BLaER1 (cell line): ENCODE results near the gene DENND4A.

Experiments used
- H3K27ac ChIP-seq: shearing (Covaris generic); formaldehyde crosslinking; 2 replicates; pipeline ENCODE4 v1.8.1; 2022
- H3K27me3 ChIP-seq: shearing (Covaris generic); formaldehyde crosslinking; 2 replicates; pipeline ENCODE4 v1.8.1; 2022
- H3K36me3 ChIP-seq: shearing (Covaris generic); formaldehyde crosslinking; 2 replicates; pipeline ENCODE4 v1.8.1; 2022
- H3K4me1 ChIP-seq: shearing (Covaris generic); formaldehyde crosslinking; 2 replicates; pipeline ENCODE4 v1.8.1; 2022
- H3K4me2 ChIP-seq: shearing (Covaris generic); formaldehyde crosslinking; 2 replicates; pipeline ENCODE4 v1.8.1; 2022
- H3K4me3 ChIP-seq: shearing (Covaris generic); formaldehyde crosslinking; 2 replicates; pipeline ENCODE4 v1.8.1; 2022
- H3K9ac ChIP-seq: shearing (Covaris generic); formaldehyde crosslinking; 2 replicates; pipeline ENCODE4 v1.8.1; 2022
- H3K9me3 ChIP-seq: shearing (Covaris generic); formaldehyde crosslinking; 2 replicates; pipeline ENCODE4 v1.8.1; 2022
- H4K20me1 ChIP-seq: shearing (Covaris generic); formaldehyde crosslinking; 2 replicates; pipeline ENCODE4 v1.8.1; 2022
- Cebpa-rat ChIP-seq: shearing (Covaris generic); IDR thresholded peaks from 2 replicates; pipeline ENCODE4 v1.8.1; 2022

The DENND4A gene

GRCh38 chr15:65805019-65805745, 13.1 kb upstream of the DENND4A start:
- H3K4me1 ChIP-seq: 0 out of 2 replicates have a peak, but pooled peaks cover 4% of the 10 kb centered on the region
- no peaks in the 10 kb centered on the region for H3K27me3 ChIP-seq
- no peak overlapping the region for H3K4me3 ChIP-seq
- no peak overlapping the region for H3K27ac ChIP-seq
- no peak for TF ChIP-seq Cebpa-rat
- H3K36me3 ChIP-seq: no peaks in the 10 kb centered on the region
- no peaks in the 10 kb centered on the region for H3K9me3 ChIP-seq
- no peak overlapping the region for H3K4me2 ChIP-seq
- no peak overlapping the region for H3K9ac ChIP-seq
- H4K20me1 ChIP-seq: no peaks in the 10 kb centered on the region

DNA sequence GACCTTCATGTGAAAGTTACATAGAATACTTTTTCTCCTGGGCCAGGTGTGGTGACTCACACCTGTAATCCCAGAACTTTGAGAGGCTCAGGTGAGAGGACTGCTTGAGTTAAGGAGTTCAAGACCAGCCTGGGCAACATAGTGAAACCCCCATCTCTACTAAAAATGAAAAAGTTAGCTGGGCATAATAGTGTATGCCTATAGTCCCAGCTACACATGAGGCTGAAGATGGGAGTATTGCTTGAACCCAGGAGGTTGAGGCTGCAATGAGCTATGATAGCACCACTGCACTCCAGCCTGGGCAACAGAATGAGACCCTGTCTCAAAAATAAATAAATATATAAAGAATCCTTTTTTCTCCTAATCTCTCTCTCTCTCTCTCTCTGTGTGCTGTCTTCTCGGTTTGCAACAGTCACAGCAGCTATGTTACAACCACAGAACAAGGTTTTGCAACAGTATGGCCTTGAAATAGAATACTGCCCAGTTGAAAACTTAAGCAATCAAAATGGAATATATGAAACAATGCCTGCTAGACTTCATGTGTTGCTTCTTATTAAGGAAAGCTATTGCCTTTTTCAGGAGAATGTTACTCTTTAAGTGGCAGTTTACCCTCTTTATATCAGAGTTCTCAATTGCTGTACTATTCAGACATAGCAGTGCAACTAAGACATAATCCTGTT, 12.3 kb upstream of the DENND4A start:
- no peak overlapping the region for H3K4me2 ChIP-seq

DNA sequence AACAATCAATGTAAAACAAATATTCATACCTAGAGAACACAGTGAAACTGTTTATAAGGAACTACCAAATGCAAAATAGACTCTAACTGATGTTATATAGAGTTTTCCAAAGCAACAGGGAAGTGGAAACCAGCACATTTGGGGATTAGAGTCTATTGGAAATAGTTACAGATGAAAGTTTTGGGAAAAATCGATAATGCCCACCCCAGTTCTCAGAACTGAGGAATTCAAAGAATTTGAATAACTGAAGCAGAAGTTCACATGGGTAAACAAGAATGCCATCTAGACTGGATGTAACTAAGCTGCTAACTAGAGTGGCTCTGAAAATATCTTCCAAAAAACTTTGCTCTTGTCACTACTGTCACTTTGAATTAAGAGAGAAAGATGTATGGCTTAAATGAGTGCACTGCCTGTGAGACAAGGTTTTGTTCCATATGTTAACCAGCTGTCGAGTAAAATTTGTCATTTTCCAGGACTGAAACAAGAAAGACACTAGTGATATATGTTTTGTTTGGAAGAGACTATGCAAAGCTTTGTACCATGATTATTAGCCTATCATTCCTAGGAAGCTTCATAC, 9.2 kb upstream of the DENND4A start:
- Histone ChIP-seq H3K4me1 (peaks cover 9% of the 10 kb centered on the region), H3K27me3 (no peaks in the 10 kb centered on the region), H3K27ac (no peak overlapping the region), H3K9ac (no peak overlapping the region), H3K9me3 (no peaks in the 10 kb centered on the region), H4K20me1 (no peaks in the 10 kb centered on the region), H3K4me2 (no peak overlapping the region), H3K4me3 (no peak overlapping the region), H3K36me3 (no peaks in the 10 kb centered on the region)
- TF ChIP-seq Cebpa-rat: no peak

More for the DNA sequence above, 12.3 kb upstream of the DENND4A start:
- H3K27me3 ChIP-seq: no peaks in the 10 kb centered on the region
- H3K4me1 ChIP-seq: 0 out of 2 replicates have a peak, but pooled peaks cover 4% of the 10 kb centered on the region
- no peaks in the 10 kb centered on the region for H3K36me3 ChIP-seq
- no peak overlapping the region for H3K4me3 ChIP-seq
- H4K20me1 ChIP-seq: no peaks in the 10 kb centered on the region
- H3K9ac ChIP-seq: no peak overlapping the region
- no peak overlapping the region for H3K27ac ChIP-seq
- H3K9me3 ChIP-seq: no peaks in the 10 kb centered on the region
- no peak for TF ChIP-seq Cebpa-rat

DNA sequence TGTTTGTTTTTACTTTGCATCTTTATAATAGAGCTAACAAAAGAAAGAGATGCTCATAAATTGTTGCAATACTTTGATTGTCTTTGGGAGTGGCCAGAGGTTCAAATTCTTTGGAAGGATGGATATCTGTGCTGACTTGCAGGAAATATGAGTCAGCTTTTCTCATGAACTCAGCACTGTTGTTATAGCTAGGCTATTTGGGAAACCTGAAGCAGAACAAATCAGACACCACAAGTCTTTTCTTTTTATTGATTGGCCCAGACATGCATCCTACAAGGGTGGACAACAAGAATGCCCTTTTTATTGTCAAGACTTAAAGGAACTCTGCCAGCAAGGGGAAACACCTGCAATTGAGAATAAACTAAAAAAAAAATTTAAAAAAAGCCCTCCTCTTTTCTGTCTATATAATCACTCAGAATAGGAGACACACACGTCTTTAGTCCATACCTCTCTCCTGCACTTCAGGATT, 4.6 kb upstream of the DENND4A start:
- H3K4me1 ChIP-seq: peaks cover 28% of the 10 kb centered on the region
- no peaks in the 10 kb centered on the region for H3K27me3 ChIP-seq
- no peaks in the 10 kb centered on the region for H4K20me1 ChIP-seq
- no peak overlapping the region for H3K4me3 ChIP-seq
- H3K27ac ChIP-seq: no peak overlapping the region
- H3K9me3 ChIP-seq: no peaks in the 10 kb centered on the region
- H3K9ac ChIP-seq: no peak overlapping the region
- no peaks in the 10 kb centered on the region for H3K36me3 ChIP-seq
- TF ChIP-seq Cebpa-rat: no peak
- H3K4me2 ChIP-seq: peak overlapping the region; percentile 38

DNA sequence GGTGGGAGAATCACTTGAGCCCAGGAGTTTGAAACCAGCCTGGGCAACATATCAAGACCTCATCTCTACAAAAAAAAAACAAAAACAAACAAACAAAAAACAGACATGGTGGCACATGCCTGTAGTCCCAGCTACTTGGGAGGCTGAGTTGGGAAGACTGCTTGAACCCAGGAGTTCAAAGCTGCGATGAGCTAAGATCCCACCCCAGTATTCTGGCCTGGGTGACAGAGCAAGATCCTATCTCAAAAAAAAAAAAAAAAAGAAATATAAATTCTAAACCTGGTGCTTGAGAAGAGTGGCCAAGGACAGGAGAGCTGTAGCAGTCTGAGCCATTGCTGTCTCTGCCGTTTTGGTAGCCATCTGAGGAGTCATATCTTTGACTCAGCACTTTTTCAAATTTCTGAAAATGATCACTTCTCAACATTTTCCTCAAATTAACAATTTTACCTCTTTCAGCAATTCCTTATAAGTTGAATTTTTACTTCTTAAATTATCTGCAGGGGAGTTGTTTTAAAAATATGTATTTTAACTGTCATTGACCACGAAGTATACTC, 3.6 kb upstream of the DENND4A start:
- H3K9ac ChIP-seq: no peak overlapping the region
- H3K27ac ChIP-seq: no peak overlapping the region
- peaks cover 29% of the 10 kb centered on the region for H3K4me1 ChIP-seq
- peaks cover 5% of the 10 kb centered on the region; the same call in 1 of the 2 replicates for H4K20me1 ChIP-seq
- no peak overlapping the region for H3K4me3 ChIP-seq
- H3K9me3 ChIP-seq: no peaks in the 10 kb centered on the region
- no peaks in the 10 kb centered on the region for H3K27me3 ChIP-seq
- H3K36me3 ChIP-seq: no peaks in the 10 kb centered on the region
- TF ChIP-seq Cebpa-rat: no peak
- peak overlapping the region; percentile 38; the same call in 1 of the 2 replicates for H3K4me2 ChIP-seq

GRCh38 chr15:65793818-65794104, 1.7 kb upstream of the DENND4A start:
- TF ChIP-seq Cebpa-rat: no peak
- peak overlapping the region; percentile 91; the same call in 1 of the 2 replicates for H3K4me2 ChIP-seq
- no peak overlapping the region for H3K4me3 ChIP-seq
- no peaks in the 10 kb centered on the region for H3K36me3 ChIP-seq
- H3K9me3 ChIP-seq: no peaks in the 10 kb centered on the region
- H4K20me1 ChIP-seq: peaks cover 23% of the 10 kb centered on the region; the same call in 1 of the 2 replicates
- peak overlapping the region; percentile 82; the same call in 1 of the 2 replicates for H3K27ac ChIP-seq
- no peak overlapping the region for H3K9ac ChIP-seq
- no peaks in the 10 kb centered on the region for H3K27me3 ChIP-seq
- peaks cover 47% of the 10 kb centered on the region for H3K4me1 ChIP-seq

DNA sequence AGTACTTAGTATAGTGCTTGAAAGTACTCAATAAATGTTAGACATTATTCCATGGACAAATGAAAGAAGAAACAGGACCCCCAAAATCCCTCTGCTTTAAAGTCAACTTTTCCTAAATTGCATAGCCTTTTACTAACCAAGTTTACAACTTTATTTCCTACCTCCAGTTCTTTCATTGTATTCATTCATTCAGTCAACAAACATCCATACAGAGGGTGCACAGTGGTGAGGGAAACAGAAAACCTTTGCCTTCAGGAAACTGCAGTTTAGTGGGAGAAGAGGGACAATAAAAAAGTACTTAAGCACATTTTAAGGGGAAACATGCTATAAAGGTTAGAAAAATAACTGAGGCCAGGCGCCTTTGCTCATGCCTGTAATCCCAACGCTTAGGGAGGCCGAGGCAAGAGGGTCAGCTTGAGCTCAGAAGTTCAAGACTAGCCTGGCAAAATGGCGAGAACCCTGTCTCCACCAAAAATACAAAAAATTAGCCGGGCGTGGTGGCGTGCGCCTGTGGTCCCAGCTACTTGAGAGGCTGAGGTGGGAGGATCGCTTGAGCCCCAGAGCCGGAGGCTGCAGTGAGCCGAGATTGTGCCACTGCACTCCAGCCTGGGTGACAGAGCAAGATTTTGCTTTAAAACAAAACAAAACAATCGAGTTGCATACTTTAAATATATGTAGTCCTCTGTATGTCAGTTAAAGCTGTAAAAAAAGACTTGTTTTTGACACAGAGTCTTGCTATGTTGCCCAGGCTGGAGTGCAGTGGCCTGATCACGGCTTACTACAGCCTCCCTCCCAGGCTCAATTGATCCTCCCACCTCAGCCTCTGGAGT, 1.1 kb upstream of the DENND4A start:
- no peaks in the 10 kb centered on the region for H3K36me3 ChIP-seq
- H4K20me1 ChIP-seq: peaks cover 28% of the 10 kb centered on the region; the same call in 1 of the 2 replicates
- H3K27me3 ChIP-seq: no peaks in the 10 kb centered on the region
- peak overlapping the region; percentile 89 for H3K4me3 ChIP-seq
- H3K27ac ChIP-seq: peak overlapping the region; percentile 82
- no peaks in the 10 kb centered on the region for H3K9me3 ChIP-seq
- peak overlapping the region; percentile 84 for H3K9ac ChIP-seq
- peak overlapping the region; percentile 91 for H3K4me2 ChIP-seq
- no peak for TF ChIP-seq Cebpa-rat
- peaks cover 47% of the 10 kb centered on the region for H3K4me1 ChIP-seq

- Histone ChIP-seq H3K36me3 (no peaks in the 10 kb centered on the region), H4K20me1 (peaks cover 39% of the 10 kb centered on the region), H3K9ac (peak overlapping the region; percentile 89), H3K4me3 (peak overlapping the region; percentile 89), H3K27me3 (no peaks in the 10 kb centered on the region), H3K9me3 (no peaks in the 10 kb centered on the region), H3K27ac (peak overlapping the region; percentile 77), H3K4me2 (peak overlapping the region; percentile 88), H3K4me1 (peaks cover 49% of the 10 kb centered on the region)
- no peak for TF ChIP-seq Cebpa-rat
These were observed 557 bp downstream of the DENND4A start for GRCh38 chr15:65791335-65792137.
